Upper lobe of left lung (tissue), 6 donors: Measurements from ENCODE around the gene GRID1. TPM values are rescaled to one million over a fixed set of nuclear protein-coding genes. Genes with fewer than 3 reads are reported as not detected.

Experiments used
- ATAC-seq, 2 donors: fragments of 200-7000 bp; cut with Tn5 transposase; one replicate each; pipeline ENCODE4 v1.9.1; 2022; ENCODE audit warnings: mild to moderate bottlenecking in 2 of 2, moderate library complexity in 2 of 2; ENCODE audit not compliant: low FRiP score in 2 of 2
- DNase-seq, 2 donors: peaks; one replicate each; pipeline ENCODE4 v3.0.0-alpha.2; 2019 to 2020
- H3K27ac ChIP-seq, 4 donors: fragments of 200-600 bp; sonication (generic); one replicate each; pipeline ENCODE4 v1.5.1; 2016 to 2019
- H3K27me3 ChIP-seq, 4 donors: fragments of 200-600 bp; sonication (generic); one replicate each; pipeline ENCODE4 v1.5.1; 2017 to 2019
- H3K36me3 ChIP-seq, 4 donors: fragments of 200-600 bp; sonication (generic); one replicate each; pipeline ENCODE4 v1.5.1; 2016 to 2019
- H3K4me1 ChIP-seq, 4 donors: fragments of 200-600 bp; sonication (generic); one replicate each; pipeline ENCODE4 v1.5.1; 2018 to 2019
- H3K4me3 ChIP-seq, 4 donors: fragments of 200-600 bp; sonication (generic); one replicate each; pipeline ENCODE4 v1.5.1; 2017 to 2019; ENCODE audit warnings: mild to moderate bottlenecking in 2 of 4, moderate library complexity in 1 of 4
- H3K9me3 ChIP-seq, 4 donors: fragments of 200-600 bp; sonication (generic); one replicate each; pipeline ENCODE4 v1.5.1; 2018 to 2019
- EP300 ChIP-seq, 4 donors: sonication (generic); formaldehyde crosslinking; IDR thresholded peaks; one replicate each; pipeline ENCODE4 v1.5.1; 2017; ENCODE audit warnings: antibody characterized with exemption in 4 of 4, control low read depth in 2 of 4
- POLR2A ChIP-seq, 4 donors: fragments of 450-650 bp; IDR thresholded peaks; one replicate each; pipeline ENCODE4 v1.5.1; 2016 to 2017; ENCODE audit warnings: antibody characterized with exemption in 4 of 4, mild to moderate bottlenecking in 2 of 4
- POLR2AphosphoS5 ChIP-seq, 2 donors: sonication (generic); formaldehyde crosslinking; IDR thresholded peaks; one replicate each; pipeline ENCODE4 v1.5.1; 2017; ENCODE audit warnings: antibody characterized with exemption in 2 of 2
- WGBS, 2 donors: methylation state at CpG; one replicate each; pipeline ENCODE4 v1.1.5; 2017 to 2018; 5-methylcytosine and 5-hydroxymethylcytosine counted together
- total RNA-seq, 6 donors: library from RNA; depleted of rRNA in 4 of 6; stranded (reverse); fragments of >200 nt in 4 of 6; gene quantifications; one replicate each; pipeline versions ENCODE4 v1.1.0 to v1.2.1, GENCODE V29; 2016 to 2021
- TF ChIP-seq, protein P1 (sequence below), 6 experiments: fragments of 450-650 bp in 4 of 6; fragments of 200-600 bp in 2 of 6; sonication (generic) in 2 of 6; IDR thresholded peaks; one replicate each; pipeline ENCODE4 v1.5.1; 2016 to 2019; ENCODE audit warnings: antibody characterized with exemption in 6 of 6
- donor health status: DM: no; HTN: no; CAD: no; lungs with moderate emphysema.
- donor health status: DM: no; HTN: yes; CAD: no; lungs with severe emphysema.

The GRID1 gene
- total RNA-seq, 6 donors from 2014 or later, result 1.5 to 5.2 (median 3.2) TPM

DNA sequence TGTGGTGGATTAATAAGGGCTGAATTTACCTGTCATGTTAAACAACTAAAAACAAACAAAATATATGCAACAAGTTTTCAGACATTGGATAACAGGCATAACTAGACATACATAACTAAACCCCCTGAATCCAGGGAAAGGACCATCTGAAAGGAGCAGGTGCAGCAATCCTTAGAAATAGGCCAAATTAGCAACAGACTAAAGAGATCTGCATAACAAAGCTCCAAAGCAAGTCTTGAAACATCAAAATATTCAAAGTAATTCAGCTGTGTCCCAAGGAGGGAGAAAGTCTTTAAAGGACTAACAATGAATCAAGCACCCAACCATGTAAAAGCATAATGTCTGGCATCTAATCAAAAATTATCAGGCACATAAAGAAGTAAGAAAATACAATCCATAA, 475.1 kb downstream of the GRID1 start:
- no peak for TF ChIP-seq EP300 (IDR thresholded peaks at IDR 0.05)
- Histone ChIP-seq H3K9me3 (no peaks in the 10 kb centered on the region), H3K4me3 (no peak overlapping the region), H3K27me3 (no peaks in the 10 kb centered on the region), H3K36me3 (no peaks in the 10 kb centered on the region), H3K4me1 (peaks cover 0 to 7% (median 1%) of the 10 kb centered on the region in 4 donors), H3K27ac (no peak overlapping the region)
- DNase-seq (no peak), ATAC-seq (no peak)

DNA sequence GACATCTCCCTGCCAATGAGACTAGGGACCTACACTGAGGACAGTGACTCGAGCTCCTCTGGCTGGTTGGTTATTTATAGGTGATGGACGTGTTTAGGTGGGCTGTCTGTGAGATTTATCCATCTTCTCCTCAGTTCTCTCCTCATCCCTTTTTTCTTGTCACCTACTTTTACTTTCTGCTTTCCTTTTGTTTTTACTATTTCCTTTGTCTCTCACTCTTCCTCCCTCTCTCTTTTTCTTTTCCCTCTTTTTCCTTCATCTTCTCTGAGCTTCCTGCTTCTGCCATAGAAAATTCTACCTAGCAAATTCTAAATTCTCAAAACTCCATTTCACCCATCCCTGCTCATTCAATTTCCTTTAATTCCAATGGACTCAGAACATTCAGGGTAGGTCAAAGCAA, 478.0 kb downstream of the GRID1 start:
- H3K27ac ChIP-seq, result no peak overlapping the region
- no peaks in the 10 kb centered on the region for H3K27me3 ChIP-seq
- peaks cover 0 to 7% (median 1%) of the 10 kb centered on the region in 4 donors for H3K4me1 ChIP-seq
- ATAC-seq (no peak), DNase-seq (no peak)
- TF ChIP-seq, protein P1, sequence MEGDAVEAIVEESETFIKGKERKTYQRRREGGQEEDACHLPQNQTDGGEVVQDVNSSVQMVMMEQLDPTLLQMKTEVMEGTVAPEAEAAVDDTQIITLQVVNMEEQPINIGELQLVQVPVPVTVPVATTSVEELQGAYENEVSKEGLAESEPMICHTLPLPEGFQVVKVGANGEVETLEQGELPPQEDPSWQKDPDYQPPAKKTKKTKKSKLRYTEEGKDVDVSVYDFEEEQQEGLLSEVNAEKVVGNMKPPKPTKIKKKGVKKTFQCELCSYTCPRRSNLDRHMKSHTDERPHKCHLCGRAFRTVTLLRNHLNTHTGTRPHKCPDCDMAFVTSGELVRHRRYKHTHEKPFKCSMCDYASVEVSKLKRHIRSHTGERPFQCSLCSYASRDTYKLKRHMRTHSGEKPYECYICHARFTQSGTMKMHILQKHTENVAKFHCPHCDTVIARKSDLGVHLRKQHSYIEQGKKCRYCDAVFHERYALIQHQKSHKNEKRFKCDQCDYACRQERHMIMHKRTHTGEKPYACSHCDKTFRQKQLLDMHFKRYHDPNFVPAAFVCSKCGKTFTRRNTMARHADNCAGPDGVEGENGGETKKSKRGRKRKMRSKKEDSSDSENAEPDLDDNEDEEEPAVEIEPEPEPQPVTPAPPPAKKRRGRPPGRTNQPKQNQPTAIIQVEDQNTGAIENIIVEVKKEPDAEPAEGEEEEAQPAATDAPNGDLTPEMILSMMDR (IDR thresholded peaks at IDR 0.05), result no peak
- TF ChIP-seq POLR2A (IDR thresholded peaks at IDR 0.05), result no peak
- TF ChIP-seq EP300 (IDR thresholded peaks at IDR 0.05), result no peak
- TF ChIP-seq POLR2AphosphoS5 (IDR thresholded peaks at IDR 0.05), result no peak
- H3K4me3 ChIP-seq, result no peak overlapping the region
- H3K36me3 ChIP-seq, result no peaks in the 10 kb centered on the region
- WGBS, 2 donors, result 79 to 88% methylated on average over 2 of the region's 2 CpGs
- no peaks in the 10 kb centered on the region for H3K9me3 ChIP-seq

DNA sequence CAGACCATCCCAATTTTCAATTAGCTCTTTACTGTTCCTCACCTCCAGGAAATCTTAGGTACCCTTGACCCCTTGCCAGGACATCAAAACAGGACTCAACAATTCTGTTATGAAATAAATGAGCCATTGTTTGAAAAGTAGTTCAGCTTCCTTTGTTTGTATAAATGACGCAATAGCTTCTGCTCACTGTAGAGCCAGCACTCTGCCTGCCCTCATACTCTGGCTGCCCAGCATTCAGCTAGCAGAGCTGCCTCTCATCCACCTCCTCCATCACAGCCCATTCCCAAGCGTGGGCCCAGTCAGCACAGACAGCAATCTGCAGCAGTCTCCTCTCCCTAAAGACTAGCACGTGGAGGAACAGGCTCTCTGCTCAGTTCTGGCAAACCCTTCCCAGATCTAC, 478.6 kb downstream of the GRID1 start:
- Histone ChIP-seq H3K36me3 (no peaks in the 10 kb centered on the region), H3K4me1 (peaks cover 0 to 7% (median 1%) of the 10 kb centered on the region in 4 donors), H3K27me3 (no peaks in the 10 kb centered on the region), H3K4me3 (no peak overlapping the region), H3K27ac (no peak overlapping the region), H3K9me3 (no peaks in the 10 kb centered on the region)
- WGBS, 2 donors, result 48 to 58% methylated on average over 3 of the region's 3 CpGs
- DNase-seq (peak in 1 of 2 donors; percentile 40), ATAC-seq (peak in 1 of 2 donors; percentile 53)
- TF ChIP-seq POLR2AphosphoS5 (IDR thresholded peaks at IDR 0.05), result no peak

DNA sequence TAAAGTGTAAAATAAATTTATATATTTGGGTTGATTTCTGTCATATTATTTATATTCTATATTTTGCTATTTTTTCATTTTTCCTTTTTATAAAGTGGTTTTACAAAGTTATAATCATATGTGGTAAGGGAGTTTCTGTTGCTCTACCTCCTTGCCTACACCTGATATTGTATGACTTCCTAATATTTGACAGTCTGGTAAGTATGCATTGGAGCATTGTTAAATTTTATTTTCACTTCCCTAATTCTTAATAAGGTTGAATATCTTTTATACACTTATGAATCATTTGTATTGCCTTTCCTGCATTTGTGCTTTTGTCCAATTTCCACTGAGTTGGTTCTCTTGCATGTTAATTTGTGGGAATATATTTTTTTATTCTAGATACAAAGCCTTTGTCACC, 492.4 kb downstream of the GRID1 start:
- ATAC-seq, result no peak
- no peak overlapping the region for H3K4me3 ChIP-seq
- H3K27me3 ChIP-seq, result no peaks in the 10 kb centered on the region
- TF ChIP-seq, protein P1 (IDR thresholded peaks at IDR 0.05), result no peak
- peaks cover 0 to 3% (median 0%) of the 10 kb centered on the region in 4 donors for H3K9me3 ChIP-seq
- H3K36me3 ChIP-seq, result no peaks in the 10 kb centered on the region
- no peak for DNase-seq
- H3K27ac ChIP-seq, result no peak overlapping the region
- H3K4me1 ChIP-seq, result no peaks in the 10 kb centered on the region

DNA sequence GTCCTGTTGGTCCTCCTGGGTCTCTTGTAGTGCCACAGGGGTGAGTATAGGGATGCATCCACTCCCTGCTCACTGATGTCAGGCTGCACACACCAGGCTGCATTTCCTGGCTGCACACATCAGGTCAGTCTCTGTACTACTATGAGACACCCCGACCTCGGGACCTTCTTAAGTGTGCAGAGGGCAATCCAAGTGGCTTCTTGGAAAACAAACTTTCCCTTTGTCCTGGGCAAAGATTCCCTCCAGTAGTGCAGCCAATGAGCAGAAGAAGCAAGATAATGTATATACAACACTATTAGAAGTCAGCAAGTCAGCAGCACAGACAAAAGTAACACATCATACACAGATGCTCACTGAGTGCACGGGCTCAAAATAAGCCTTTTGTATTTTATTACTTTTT, 493.5 kb downstream of the GRID1 start:
- Histone ChIP-seq H3K27me3 (no peaks in the 10 kb centered on the region), H3K4me1 (no peaks in the 10 kb centered on the region), H3K9me3 (peaks cover 0 to 3% (median 0%) of the 10 kb centered on the region in 4 donors), H3K36me3 (no peaks in the 10 kb centered on the region), H3K27ac (no peak overlapping the region), H3K4me3 (no peak overlapping the region)
- ATAC-seq (peak in 1 of 2 donors; percentile 28), DNase-seq (no peak)
- WGBS, 2 donors, result 76 to 86% methylated on average over 3 of the region's 3 CpGs
- TF ChIP-seq EP300 (IDR thresholded peaks at IDR 0.05) (no peak), POLR2AphosphoS5 (IDR thresholded peaks at IDR 0.05) (no peak), POLR2A (IDR thresholded peaks at IDR 0.05) (no peak)
- TF ChIP-seq, protein P1 (IDR thresholded peaks at IDR 0.05), result no peak

DNA sequence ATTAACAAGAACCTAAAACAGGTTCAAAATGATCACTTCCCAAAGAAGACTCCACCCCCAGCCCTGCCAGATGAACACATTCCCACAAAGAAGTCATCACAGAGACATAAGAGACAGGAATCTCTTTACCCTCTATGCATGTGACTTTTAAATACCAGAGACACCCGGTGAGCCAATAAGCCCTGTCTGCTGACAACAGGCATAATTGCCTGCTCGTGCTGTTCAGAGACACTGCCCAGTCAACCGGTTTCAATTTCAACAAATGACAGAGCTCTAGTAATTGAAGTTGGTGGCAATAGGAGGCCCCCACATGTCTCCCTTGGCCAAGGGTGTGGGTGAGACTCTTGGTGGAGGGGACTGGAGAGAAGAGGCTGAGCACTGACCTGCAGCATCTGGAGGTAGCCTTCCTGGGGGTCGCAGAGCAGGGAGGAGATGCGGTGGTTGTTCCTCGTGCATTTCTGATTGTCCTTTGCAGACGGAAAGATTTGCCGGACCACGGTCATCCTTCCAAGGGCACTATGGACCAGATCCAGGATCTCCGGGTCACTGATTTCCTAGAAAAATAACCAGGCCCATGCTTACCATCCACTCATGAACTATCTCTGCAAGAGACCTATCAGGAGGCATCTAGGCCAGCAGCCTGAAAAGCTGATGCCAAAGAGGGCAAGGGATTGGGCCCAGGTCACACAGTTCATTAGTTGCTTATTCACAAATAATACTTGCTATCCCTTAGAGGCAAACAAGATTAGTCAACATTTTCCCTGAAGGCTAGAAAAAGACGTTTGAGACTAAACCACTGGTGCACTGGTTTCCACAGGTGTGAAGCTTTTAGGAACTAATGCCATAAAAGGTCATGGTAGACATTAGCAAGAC, 497.7 kb downstream of the GRID1 start:
- TF ChIP-seq POLR2AphosphoS5 (IDR thresholded peaks at IDR 0.05) (no peak), POLR2A (IDR thresholded peaks at IDR 0.05) (no peak), EP300 (IDR thresholded peaks at IDR 0.05) (no peak)
- TF ChIP-seq, protein P1 (IDR thresholded peaks at IDR 0.05), result no peak
- no peaks in the 10 kb centered on the region for H3K27me3 ChIP-seq
- ATAC-seq (no peak), DNase-seq (no peak)
- no peaks in the 10 kb centered on the region for H3K9me3 ChIP-seq
- no peaks in the 10 kb centered on the region for H3K4me1 ChIP-seq
- no peaks in the 10 kb centered on the region for H3K36me3 ChIP-seq
- no peak overlapping the region for H3K27ac ChIP-seq
- 89 to 90% methylated on average over 9 to 11 of the region's 11 CpGs for WGBS, 2 donors
- H3K4me3 ChIP-seq, result no peak overlapping the region
